HepG2 (cell line): Measurements from ENCODE around the gene PRR30. TPM values are rescaled to one million over a fixed set of nuclear protein-coding genes. Genes with fewer than 3 reads are reported as not detected.

ENCODE experiments used
- GABPB1 ChIP-seq: IDR thresholded peaks from 2 replicates; pipeline ENCODE4 v1.6.1; 2016; ENCODE audit warnings: mild to moderate bottlenecking, missing genetic modification reagents, moderate library complexity, missing compliant biosample characterization
- GPN1 ChIP-seq: sonication (generic); formaldehyde crosslinking; IDR thresholded peaks from 2 replicates; pipeline ENCODE4 v1.5.1; 2020; ENCODE audit warnings: missing genetic modification reagents, borderline replicate concordance
- HMGA1 ChIP-seq: sonication (generic); formaldehyde crosslinking; conservative IDR thresholded peaks from 2 replicates; pipeline ENCODE4 v1.4.0; 2020; ENCODE audit warnings: missing genetic modification reagents
- HNF1A ChIP-seq, 2 experiments: sonication (generic) in 1 of 2; formaldehyde crosslinking in 1 of 2; IDR thresholded peaks; 2 replicates each; pipeline versions ENCODE4 v1.4.0 to v1.6.1; 2016 to 2020; ENCODE audit warnings: borderline replicate concordance in 1 of 2, low read depth in 1 of 2, mild to moderate bottlenecking in 1 of 2, missing genetic modification reagents in 1 of 2
- KLF12 ChIP-seq: sonication (generic); formaldehyde crosslinking; IDR thresholded peaks from 2 replicates; pipeline ENCODE4 v1.4.0; 2020; ENCODE audit warnings: missing genetic modification reagents, borderline replicate concordance
- MNT ChIP-seq: fragments of 450-650 bp; IDR thresholded peaks from 2 replicates; pipeline ENCODE4 v1.6.1; 2016
- SNAPC4 ChIP-seq: sonication (generic); formaldehyde crosslinking; IDR thresholded peaks from 2 replicates; pipeline ENCODE4 v1.4.0; 2020; ENCODE audit warnings: mild to moderate bottlenecking, missing genetic modification reagents
- ZFX ChIP-seq: sonication (generic); formaldehyde crosslinking; IDR thresholded peaks from 2 replicates; pipeline ENCODE4 v1.4.0; 2020; ENCODE audit warnings: mild to moderate bottlenecking, low read depth, missing genetic modification reagents, moderate library complexity
- ZNF124 ChIP-seq: sonication (generic); formaldehyde crosslinking; IDR thresholded peaks from 2 replicates; pipeline ENCODE4 v1.4.0; 2020; ENCODE audit warnings: missing genetic modification reagents
- ZNF382 ChIP-seq: sonication (generic); formaldehyde crosslinking; IDR thresholded peaks from 2 replicates; pipeline ENCODE4 v1.5.0; 2020; ENCODE audit warnings: missing genetic modification reagents, mild to moderate bottlenecking, borderline replicate concordance
- ZNF574 ChIP-seq: sonication (generic); formaldehyde crosslinking; IDR thresholded peaks from 2 replicates; pipeline ENCODE4 v1.4.0; 2020; ENCODE audit warnings: missing genetic modification reagents
- ZNF580 ChIP-seq: IDR thresholded peaks from 2 replicates; pipeline ENCODE4 v1.6.1; 2016; ENCODE audit warnings: low read depth, borderline replicate concordance
- ZNF792 ChIP-seq: IDR thresholded peaks from 2 replicates; pipeline ENCODE4 v1.6.1; 2016
- polyA plus RNA-seq, 8 experiments: library from polyadenylated mRNA; depleted of rRNA in 3 of 8; stranded (reverse) in 7 of 8; unstranded in 1 of 8; fragments of >200 nt; fragmentation: Illumina TruSeq in 4 of 8; extraction: Trizol in 4 of 8; gene quantifications; 2 replicates each; pipeline versions ENCODE4 v1.2.1 to v1.2.3, GENCODE V29; 2011 to 2016; ENCODE audit warnings: low read depth in 4 of 8, missing spikeins in 1 of 8, mixed read lengths in 1 of 8; ENCODE audit not compliant: insufficient read depth in 1 of 8
- total RNA-seq, 5 experiments: library from RNA; depleted of rRNA; stranded (reverse); fragments of >200 nt; fragmentation: Illumina TruSeq; extraction: Trizol; gene quantifications; 2 replicates each; pipeline ENCODE4 v1.2.3, GENCODE V29; 2016; ENCODE audit warnings: low read depth in 1 of 5

Gene PRR30
- total and polyA plus RNA-seq, 2 of the 13 experiments (the other 11 are each of a cell fraction or from before 2014, with no cell fraction given), result not detected

- TF ChIP-seq HNF1A (IDR thresholded peaks at IDR 0.05; ENCODE audit: low read depth), result peak; percentile 89
- TF ChIP-seq HNF1A (CRISPR knock-in tag; IDR thresholded peaks at IDR 0.05; ENCODE audit: borderline replicate concordance), result peak; percentile 95
- peak; percentile 59; the same call in 1 of the 2 replicates for TF ChIP-seq SNAPC4 (CRISPR knock-in tag)
- TF ChIP-seq GPN1 (CRISPR knock-in tag), result no peak
- TF ChIP-seq ZFX (CRISPR knock-in tag), result peak; percentile 85
- peak; percentile 96 for TF ChIP-seq ZNF792
- TF ChIP-seq ZNF580 (CRISPR knock-in tag), result peak; percentile 94; the same call in 1 of the 2 replicates
- no peak for TF ChIP-seq KLF12
- peak; percentile 87 for TF ChIP-seq ZNF574 (CRISPR knock-in tag)
- peak; percentile 94; the same call in 1 of the 2 replicates for TF ChIP-seq ZNF124 (CRISPR knock-in tag)
- no peak for TF ChIP-seq MNT
- TF ChIP-seq HMGA1 (CRISPR knock-in tag), result no peak
- no peak for TF ChIP-seq ZNF382
- TF ChIP-seq GABPB1 (CRISPR knock-in tag), result peak; percentile 56
Measured at GRCh38 chr2:27095745-27096651, 43.2 kb downstream of the PRR30 start (continued).
